Large intestine (tissue), 3 donors: ENCODE data around the gene ST7. TPM values are rescaled to one million over a fixed set of nuclear protein-coding genes. Genes with fewer than 3 reads are reported as not detected.

ENCODE experiments used
- DNase-seq, 2 donors: peaks; one replicate each; pipeline versions ENCODE4 v3.0.0 to v3.0.0-alpha.2; 2013
- H3K27ac ChIP-seq: one replicate; pipeline ENCODE4 v1.5.1; 2013; ENCODE audit warnings: low read length
- H3K27me3 ChIP-seq: 2 replicates; pipeline ENCODE4 v1.6.1; 2013; ENCODE audit warnings: low read length; ENCODE audit not compliant: control insufficient read depth, insufficient read depth
- H3K36me3 ChIP-seq: 2 replicates; pipeline ENCODE4 v1.6.1; 2013; ENCODE audit warnings: low read length; ENCODE audit not compliant: control insufficient read depth, insufficient read depth
- H3K4me1 ChIP-seq: one replicate; pipeline ENCODE4 v1.6.1; 2013; ENCODE audit warnings: low read length; ENCODE audit not compliant: control insufficient read depth, insufficient read depth
- H3K4me3 ChIP-seq: one replicate; pipeline ENCODE4 v1.5.1; 2013; ENCODE audit warnings: low read length
- H3K9me3 ChIP-seq: one replicate; pipeline ENCODE4 v1.6.1; 2013; ENCODE audit warnings: mild to moderate bottlenecking, low read depth, low read length, moderate library complexity; ENCODE audit not compliant: control insufficient read depth
- WGBS: methylation state at CpG from one replicate; pipeline ENCODE4 v1.1.5; 2013; ENCODE audit warnings: low lambda C conversion rate; ENCODE audit not compliant: insufficient coverage; 5-methylcytosine and 5-hydroxymethylcytosine counted together
- polyA plus RNA-seq: library from polyadenylated mRNA; unstranded; fragments of 120-200 nt; gene quantifications from one replicate; pipeline ENCODE4 v1.2.1, GENCODE V29; 2013

ST7 gene
- polyA plus RNA-seq, 1 donor: 25.1 TPM

DNA sequence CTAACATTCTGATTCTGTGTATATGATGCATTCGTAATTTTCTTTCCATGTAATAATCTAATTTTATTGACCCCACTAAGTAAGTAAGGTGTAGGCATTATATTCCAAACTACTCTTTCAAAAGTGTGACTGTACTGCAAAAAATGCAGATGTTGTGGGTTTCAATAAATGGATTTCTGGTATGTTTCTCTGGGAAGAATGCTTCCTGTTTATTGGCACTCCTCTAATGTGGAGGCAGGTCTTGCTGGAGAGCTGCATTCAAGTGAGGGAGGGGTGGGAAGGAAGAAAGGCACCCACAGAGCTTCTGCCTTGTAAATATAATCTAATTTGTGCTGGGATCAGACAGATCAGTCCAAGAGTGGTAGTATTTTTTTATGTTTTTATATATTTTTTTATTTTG lies 23.9 kb downstream of the ST7 start:
- no peak for DNase-seq
- no peaks in the 10 kb centered on the region for H3K9me3 ChIP-seq
- no peak overlapping the region for H3K4me3 ChIP-seq
- no CpG with 5 or more reads among the region's 1 CpG for WGBS
- no peak overlapping the region for H3K27ac ChIP-seq
- H3K4me1 ChIP-seq: no peaks in the 10 kb centered on the region
- H3K36me3 ChIP-seq: no peaks in the 10 kb centered on the region
- no peaks in the 10 kb centered on the region for H3K27me3 ChIP-seq

- WGBS: no CpG with 5 or more reads among the region's 1 CpG
- H3K27ac ChIP-seq: no peak overlapping the region
- no peaks in the 10 kb centered on the region for H3K9me3 ChIP-seq
- no peak for DNase-seq
- H3K27me3 ChIP-seq: no peaks in the 10 kb centered on the region
- no peaks in the 10 kb centered on the region for H3K36me3 ChIP-seq
- no peaks in the 10 kb centered on the region for H3K4me1 ChIP-seq
- H3K4me3 ChIP-seq: no peak overlapping the region
Observed at GRCh38 chr7:116978006-116978405, 24.7 kb downstream of the ST7 start.

- Histone ChIP-seq H3K9me3 (no peaks in the 10 kb centered on the region), H3K4me1 (no peaks in the 10 kb centered on the region), H3K27ac (no peak overlapping the region), H3K4me3 (no peak overlapping the region), H3K36me3 (no peaks in the 10 kb centered on the region), H3K27me3 (no peaks in the 10 kb centered on the region)
- 100% methylated on average over 3 of the region's 3 CpGs for WGBS
- no peak for DNase-seq
Observed at GRCh38 chr7:116979430-116979829, 26.1 kb downstream of the ST7 start.

DNA sequence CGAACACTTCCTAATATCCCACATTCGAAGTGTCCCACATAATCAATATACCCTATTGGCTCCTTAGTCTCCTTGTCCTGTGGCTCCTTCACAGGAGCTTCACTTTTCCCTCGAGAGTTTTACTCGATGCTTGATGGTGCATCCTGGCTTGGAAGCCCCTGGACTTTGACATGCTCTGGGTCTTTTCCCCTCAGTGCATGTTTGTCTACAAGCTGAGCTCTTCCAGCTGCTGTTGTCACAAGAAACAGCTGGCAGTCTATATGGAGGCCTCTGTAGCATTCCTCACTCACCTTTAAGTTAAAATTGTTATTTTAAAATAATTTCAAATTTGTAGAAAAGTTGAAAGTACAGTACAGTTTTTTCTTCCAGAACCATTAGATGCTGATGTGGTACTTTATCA lies 27.1 kb downstream of the ST7 start:
- no peak overlapping the region for H3K4me3 ChIP-seq
- DNase-seq: no peak
- no peaks in the 10 kb centered on the region for H3K27me3 ChIP-seq
- no peak overlapping the region for H3K27ac ChIP-seq
- H3K36me3 ChIP-seq: no peaks in the 10 kb centered on the region
- no peaks in the 10 kb centered on the region for H3K9me3 ChIP-seq
- no peaks in the 10 kb centered on the region for H3K4me1 ChIP-seq
- no CpG with 5 or more reads among the region's 4 CpGs for WGBS

DNA sequence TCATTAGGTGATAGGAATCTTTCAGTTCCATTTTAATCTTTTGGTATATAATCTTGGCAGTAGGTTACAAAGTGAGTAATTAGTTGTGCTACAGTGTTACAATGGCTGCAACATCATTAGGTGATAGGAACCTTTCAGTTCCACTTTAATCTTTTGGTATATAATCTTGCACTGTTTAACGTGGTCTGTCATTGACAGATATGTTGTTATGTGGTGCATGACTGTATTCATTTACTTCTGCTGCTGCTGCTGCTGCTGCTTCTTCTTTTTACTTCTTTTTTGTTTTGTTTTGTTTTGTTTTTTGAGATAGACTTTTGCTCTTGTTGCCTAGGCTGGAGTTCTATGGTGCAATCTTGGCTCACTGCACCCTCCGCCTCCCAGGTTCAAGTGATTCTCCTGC lies 28.6 kb downstream of the ST7 start:
- H3K4me1 ChIP-seq: no peaks in the 10 kb centered on the region
- H3K9me3 ChIP-seq: no peaks in the 10 kb centered on the region
- WGBS: 33% methylated on average over 1 of the region's 2 CpGs
- H3K27me3 ChIP-seq: no peaks in the 10 kb centered on the region
- H3K36me3 ChIP-seq: no peaks in the 10 kb centered on the region
- no peak for DNase-seq
- no peak overlapping the region for H3K4me3 ChIP-seq
- H3K27ac ChIP-seq: no peak overlapping the region

GRCh38 chr7:116984511-116984910 lies 31.2 kb downstream of the ST7 start:
- no peaks in the 10 kb centered on the region for H3K4me1 ChIP-seq
- no peak overlapping the region for H3K4me3 ChIP-seq
- no CpG with 5 or more reads among the region's 2 CpGs for WGBS
- no peaks in the 10 kb centered on the region for H3K36me3 ChIP-seq
- no peaks in the 10 kb centered on the region for H3K9me3 ChIP-seq
- H3K27me3 ChIP-seq: no peaks in the 10 kb centered on the region
- H3K27ac ChIP-seq: no peak overlapping the region
- DNase-seq: no peak

- peak in 1 of 2 donors; percentile 2 for DNase-seq
- no peaks in the 10 kb centered on the region for H3K4me1 ChIP-seq
- no peaks in the 10 kb centered on the region for H3K36me3 ChIP-seq
- no peaks in the 10 kb centered on the region for H3K9me3 ChIP-seq
- H3K4me3 ChIP-seq: no peak overlapping the region
- H3K27me3 ChIP-seq: no peaks in the 10 kb centered on the region
- H3K27ac ChIP-seq: no peak overlapping the region
- WGBS: no CpG with 5 or more reads among the region's 2 CpGs
Observed at GRCh38 chr7:116984917-116985316, 31.6 kb downstream of the ST7 start.

DNA sequence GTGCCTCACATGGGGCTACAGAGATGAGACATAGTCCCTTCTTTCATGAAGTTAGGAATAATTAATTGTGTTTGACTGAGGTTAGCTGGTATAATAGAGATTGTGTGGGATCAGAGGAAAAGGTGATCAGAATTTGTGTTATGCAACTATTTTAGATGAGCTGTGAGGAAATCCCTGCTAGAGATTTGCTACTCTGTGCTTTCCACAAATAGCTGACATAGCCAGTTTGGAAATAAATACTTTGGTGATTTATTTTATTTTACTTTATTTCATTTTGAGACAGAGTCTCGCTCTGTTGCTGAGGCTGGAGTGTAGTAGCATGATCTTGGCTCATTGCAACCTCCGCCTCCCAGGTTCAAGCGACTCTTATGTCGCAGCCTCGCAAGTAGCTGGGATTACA lies 32.3 kb downstream of the ST7 start:
- Histone ChIP-seq H3K36me3 (no peaks in the 10 kb centered on the region), H3K27me3 (no peaks in the 10 kb centered on the region), H3K27ac (no peak overlapping the region), H3K4me1 (no peaks in the 10 kb centered on the region), H3K4me3 (no peak overlapping the region), H3K9me3 (no peaks in the 10 kb centered on the region)
- no peak for DNase-seq
- 100% methylated on average over 1 of the region's 5 CpGs for whole genome bisulfite sequencing

DNA sequence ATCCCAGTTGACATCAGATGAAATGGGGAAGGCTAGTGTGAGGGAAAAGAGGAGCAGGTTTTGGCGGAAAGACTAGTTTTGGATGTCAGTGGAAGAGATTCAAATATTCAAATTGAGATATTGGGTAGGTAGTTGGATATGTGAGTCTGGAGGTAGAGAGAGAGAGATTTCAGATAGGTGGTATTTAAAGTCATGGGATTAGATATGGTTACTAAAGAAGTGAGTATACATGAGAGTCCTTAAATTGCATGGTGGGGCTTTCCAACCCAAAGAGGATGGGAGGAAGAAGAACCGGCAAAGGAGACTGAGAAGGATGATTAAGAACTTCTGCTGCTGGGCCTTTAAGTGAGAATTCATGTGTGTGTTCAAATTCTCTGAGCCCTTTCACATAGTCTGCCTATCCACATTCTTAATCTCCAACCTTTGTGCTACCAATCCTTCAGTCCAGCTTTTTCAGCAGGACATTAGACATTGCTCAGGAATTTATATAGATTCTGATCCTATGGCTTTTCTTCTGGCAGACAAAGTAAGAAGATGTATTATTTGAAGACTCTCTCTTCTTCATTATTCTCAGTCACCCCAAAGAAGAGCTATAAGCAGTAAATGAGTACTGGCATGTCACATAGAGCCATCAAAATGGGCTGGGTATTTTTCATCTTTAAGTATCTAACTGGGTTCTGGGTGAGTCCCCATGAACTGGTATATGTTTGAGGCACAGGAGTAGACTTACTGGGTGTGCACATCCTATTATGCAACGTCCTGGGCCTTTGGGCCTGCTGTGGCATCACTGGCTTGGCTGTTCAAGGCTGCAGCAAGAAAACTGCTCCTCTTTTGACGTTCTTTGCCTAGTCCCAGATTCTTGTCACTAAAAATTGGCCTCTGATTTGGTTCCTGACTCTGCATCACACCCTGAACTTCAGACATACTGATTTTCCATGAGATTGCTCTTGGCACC lies 33.6 kb downstream of the ST7 start:
- Histone ChIP-seq H3K36me3 (no peaks in the 10 kb centered on the region), H3K27me3 (no peaks in the 10 kb centered on the region), H3K9me3 (no peaks in the 10 kb centered on the region), H3K27ac (no peak overlapping the region), H3K4me1 (no peaks in the 10 kb centered on the region), H3K4me3 (no peak overlapping the region)
- no peak for DNase-seq
- WGBS: 90% methylated on average over 2 of the region's 4 CpGs

DNA sequence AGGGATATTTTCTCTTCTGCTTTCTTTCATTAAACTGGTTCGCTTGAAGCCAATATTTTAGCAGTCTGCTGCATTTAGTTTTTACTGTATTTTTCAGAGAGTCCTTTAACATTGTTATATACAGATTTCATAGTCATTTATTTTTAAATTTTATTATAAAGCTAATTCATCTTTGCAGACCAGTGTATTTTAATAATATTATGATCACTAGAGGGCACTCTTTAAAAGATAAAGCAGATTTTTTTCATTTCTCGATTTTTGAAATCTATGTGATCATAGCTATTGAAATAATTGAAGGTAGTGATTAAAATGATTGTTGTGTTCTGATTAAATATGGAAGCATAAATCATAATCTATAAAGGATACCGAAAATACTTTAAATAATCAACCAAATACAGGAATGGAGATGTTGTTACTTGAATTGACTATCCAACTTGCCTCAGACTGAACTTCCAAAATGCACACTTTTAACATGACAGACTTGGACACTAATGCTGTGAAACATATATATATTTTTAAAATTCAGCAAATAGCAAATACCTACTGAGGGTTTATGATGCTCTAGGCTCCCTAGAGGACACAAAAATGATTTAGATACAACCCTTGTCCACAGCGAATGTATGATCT lies 35.2 kb downstream of the ST7 start:
- Histone ChIP-seq H3K4me1 (no peaks in the 10 kb centered on the region), H3K27ac (no peak overlapping the region), H3K4me3 (no peak overlapping the region), H3K36me3 (no peaks in the 10 kb centered on the region), H3K27me3 (no peaks in the 10 kb centered on the region), H3K9me3 (no peaks in the 10 kb centered on the region)
- no peak for DNase-seq
- 68% methylated on average over 2 of the region's 4 CpGs for WGBS
